ENCODE measurements around the gene ITPK1.

- TF ChIP-seq, protein P1, sequence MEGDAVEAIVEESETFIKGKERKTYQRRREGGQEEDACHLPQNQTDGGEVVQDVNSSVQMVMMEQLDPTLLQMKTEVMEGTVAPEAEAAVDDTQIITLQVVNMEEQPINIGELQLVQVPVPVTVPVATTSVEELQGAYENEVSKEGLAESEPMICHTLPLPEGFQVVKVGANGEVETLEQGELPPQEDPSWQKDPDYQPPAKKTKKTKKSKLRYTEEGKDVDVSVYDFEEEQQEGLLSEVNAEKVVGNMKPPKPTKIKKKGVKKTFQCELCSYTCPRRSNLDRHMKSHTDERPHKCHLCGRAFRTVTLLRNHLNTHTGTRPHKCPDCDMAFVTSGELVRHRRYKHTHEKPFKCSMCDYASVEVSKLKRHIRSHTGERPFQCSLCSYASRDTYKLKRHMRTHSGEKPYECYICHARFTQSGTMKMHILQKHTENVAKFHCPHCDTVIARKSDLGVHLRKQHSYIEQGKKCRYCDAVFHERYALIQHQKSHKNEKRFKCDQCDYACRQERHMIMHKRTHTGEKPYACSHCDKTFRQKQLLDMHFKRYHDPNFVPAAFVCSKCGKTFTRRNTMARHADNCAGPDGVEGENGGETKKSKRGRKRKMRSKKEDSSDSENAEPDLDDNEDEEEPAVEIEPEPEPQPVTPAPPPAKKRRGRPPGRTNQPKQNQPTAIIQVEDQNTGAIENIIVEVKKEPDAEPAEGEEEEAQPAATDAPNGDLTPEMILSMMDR (IDR thresholded peaks at IDR 0.05; ENCODE audit: low read length) = no peak
- TF ChIP-seq EZH2 (optimal IDR thresholded peaks at IDR 0.05; ENCODE audit: low read depth, low read length) = no peak
Observed at GRCh38 chr14:92948647-92949046, 167.1 kb downstream of the ITPK1 start.
